LNCaP clone FGC (cell line): Measurements from ENCODE around the gene CCDC12.
A peak's percentile ranks its signal among the peaks of the same experiment; 100 is the strongest.

Experiments
- DNase-seq: peaks from one replicate; pipeline ENCODE4 v3.0.0-alpha.2; 2011; ENCODE audit warnings: low read depth
- H3K4me3 ChIP-seq: 2 replicates; pipeline ENCODE4 v1.5.1; 2011; ENCODE audit warnings: mild to moderate bottlenecking, low read depth, low read length, control low read depth
- TF ChIP-seq, protein P1 (sequence below): IDR thresholded peaks from 2 replicates; pipeline ENCODE4 v1.5.1; 2012; ENCODE audit warnings: mild to moderate bottlenecking; ENCODE audit not compliant: control insufficient read depth, insufficient read depth; ENCODE audit errors: extremely low read depth

CCDC12 gene

DNA sequence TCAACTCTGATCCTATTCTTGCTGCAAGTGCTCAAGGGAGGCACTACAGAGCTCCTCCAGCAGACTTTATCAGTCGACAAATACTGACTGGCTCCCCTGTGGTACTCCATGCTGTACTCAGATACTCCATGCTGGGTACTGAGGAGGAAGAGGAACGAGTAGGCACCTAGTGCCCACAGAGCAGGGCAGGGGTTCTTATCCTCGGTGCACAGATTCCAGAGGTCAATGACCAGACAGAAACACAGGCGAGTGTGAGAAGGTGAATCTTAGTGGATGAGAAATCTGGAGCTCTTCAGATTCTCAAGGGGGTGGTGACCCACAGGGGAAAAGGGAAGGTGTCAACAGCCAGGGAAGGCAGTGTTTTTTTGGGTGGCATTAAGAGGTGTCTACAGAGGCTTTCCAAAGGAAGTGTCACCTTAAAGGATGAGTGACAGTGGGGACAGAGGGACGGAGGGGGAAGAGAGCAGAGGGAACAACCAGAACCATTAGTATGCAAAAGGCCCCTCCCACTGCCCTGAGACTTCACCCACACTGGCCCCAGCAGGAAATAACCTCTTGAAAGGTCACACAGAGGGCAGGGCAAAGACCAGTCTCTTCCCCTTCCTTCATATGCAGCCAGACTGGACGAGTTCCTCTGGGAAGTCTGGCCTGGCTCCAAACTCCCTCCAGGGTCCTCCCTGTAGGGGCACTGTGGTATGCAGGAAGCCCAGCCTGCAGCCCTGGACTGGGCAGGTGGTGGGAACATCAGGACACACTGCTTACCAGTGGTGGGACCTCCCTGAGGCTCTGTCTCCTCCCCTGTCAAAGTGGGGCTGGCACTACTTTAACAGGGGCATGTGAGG lies 27.5 kb downstream of the CCDC12 start:
- DNase-seq, result no peak
- H3K4me3 ChIP-seq, result no peak overlapping the region
- TF ChIP-seq, protein P1, sequence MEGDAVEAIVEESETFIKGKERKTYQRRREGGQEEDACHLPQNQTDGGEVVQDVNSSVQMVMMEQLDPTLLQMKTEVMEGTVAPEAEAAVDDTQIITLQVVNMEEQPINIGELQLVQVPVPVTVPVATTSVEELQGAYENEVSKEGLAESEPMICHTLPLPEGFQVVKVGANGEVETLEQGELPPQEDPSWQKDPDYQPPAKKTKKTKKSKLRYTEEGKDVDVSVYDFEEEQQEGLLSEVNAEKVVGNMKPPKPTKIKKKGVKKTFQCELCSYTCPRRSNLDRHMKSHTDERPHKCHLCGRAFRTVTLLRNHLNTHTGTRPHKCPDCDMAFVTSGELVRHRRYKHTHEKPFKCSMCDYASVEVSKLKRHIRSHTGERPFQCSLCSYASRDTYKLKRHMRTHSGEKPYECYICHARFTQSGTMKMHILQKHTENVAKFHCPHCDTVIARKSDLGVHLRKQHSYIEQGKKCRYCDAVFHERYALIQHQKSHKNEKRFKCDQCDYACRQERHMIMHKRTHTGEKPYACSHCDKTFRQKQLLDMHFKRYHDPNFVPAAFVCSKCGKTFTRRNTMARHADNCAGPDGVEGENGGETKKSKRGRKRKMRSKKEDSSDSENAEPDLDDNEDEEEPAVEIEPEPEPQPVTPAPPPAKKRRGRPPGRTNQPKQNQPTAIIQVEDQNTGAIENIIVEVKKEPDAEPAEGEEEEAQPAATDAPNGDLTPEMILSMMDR, result no peak

DNA sequence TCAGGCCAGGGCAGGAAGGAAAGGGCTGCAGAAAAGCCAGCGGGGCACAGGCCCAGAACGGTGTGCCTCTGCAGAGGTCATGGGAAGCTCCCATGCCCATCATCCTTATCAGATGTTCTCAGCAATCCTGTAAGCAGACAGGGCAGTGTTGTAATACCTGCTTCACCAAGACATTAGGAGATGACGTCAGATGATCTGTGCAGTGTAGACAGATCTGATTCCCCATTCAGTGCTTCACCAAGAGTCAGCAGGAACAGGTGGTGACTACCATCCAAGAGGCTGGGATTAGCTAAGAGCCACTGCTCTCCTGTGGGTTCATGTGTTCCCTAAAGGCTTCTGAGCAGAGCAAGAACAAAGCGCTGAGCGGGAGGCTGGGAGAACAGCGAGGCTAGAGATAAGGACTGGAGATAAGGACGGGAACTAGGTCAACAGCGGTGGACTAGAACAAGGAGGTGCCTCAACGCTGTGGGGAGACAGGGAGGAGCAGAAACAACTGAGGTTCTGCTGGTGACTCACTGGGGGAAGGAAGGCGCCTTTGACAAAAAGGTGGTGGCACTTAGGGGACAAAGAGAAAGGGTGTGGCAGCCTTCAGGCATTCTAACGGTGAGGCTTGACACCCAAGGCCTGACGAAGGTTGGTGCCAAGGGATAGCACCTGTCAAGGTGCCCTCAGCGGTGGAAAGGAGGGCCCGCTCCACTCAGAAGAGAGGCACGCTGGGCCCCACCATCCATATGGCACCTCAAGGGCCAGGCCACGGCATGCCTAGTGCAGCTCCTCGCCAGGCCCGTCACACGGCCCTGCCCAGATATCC lies 28.4 kb downstream of the CCDC12 start:
- H3K4me3 ChIP-seq, result no peak overlapping the region
- TF ChIP-seq, protein P1, result no peak
- DNase-seq, result peak; percentile 71

DNA sequence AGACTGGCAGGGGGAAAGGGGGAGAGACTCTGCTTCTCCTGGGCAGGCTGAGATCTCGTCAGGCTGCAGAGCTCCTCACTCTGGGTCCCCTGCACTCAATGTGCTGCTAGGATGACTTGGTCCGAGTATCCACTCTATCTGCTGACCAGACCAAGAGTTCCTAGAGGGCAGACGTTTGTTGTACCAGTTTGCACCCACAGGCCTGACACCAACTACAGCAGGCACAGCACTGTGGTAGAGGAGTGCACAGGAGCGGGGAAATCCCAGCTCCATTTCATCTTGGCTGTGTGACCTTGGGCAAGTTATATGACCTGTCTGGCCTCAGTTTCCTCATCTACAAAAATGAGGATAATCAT lies 29.0 kb downstream of the CCDC12 start:
- TF ChIP-seq, protein P1, result no peak
- H3K4me3 ChIP-seq, result no peak overlapping the region
- no peak for DNase-seq

DNA sequence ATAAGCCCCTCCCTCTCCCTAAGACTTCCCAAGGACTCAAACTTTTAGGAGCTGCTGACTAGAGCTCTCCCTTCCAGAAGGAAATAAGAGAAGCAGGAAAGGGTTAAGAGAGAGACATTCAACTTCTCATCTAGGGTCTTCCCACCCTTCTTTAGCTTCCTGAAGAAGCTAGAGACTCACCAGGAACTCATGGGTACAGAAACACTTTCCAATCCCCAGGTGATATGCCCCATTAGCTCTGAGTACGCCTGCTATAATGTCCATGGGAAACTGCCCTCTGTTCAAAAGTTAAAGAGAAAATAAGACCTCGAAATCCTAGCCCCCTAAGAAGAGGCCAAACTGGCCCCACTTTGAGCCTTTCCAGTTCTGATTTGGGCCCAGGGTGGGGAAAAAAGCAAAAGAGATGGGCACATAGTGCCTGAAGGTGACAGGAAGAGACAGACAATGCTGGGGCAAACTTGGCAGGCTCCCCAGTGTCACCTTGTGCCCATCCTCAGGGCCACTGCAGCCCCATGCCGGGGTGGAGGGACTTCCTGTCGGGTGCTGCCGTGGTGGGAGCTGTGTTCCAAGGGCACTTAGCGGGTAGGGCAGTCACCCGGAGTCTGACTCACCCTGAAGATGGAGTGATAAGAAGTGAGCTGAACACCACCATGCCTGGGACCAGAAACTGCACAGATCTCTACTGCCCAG lies 29.5 kb downstream of the CCDC12 start:
- DNase-seq, result no peak
- H3K4me3 ChIP-seq, result no peak overlapping the region
- TF ChIP-seq, protein P1, result no peak

DNA sequence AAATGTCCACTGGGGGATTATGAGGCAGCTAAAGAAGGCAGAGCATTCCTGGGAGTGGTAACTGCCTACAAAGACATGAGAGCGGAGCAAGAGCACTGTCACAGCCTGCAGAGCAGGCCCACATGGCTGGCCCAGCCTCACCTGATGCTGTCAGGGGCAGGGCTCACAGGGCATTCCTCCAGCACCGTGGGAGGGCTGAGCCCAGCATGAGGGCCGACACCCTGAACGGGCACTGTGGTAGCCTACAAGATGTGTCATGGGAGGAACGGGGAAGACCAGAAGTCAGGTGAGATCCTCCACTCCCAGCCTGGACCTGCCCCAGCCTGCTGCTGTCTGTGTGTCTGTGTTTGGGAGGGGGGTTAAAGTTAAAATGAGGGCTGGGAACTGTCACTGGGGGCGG lies 30.1 kb downstream of the CCDC12 start:
- H3K4me3 ChIP-seq, result no peak overlapping the region
- TF ChIP-seq, protein P1, result no peak
- DNase-seq, result no peak

DNA sequence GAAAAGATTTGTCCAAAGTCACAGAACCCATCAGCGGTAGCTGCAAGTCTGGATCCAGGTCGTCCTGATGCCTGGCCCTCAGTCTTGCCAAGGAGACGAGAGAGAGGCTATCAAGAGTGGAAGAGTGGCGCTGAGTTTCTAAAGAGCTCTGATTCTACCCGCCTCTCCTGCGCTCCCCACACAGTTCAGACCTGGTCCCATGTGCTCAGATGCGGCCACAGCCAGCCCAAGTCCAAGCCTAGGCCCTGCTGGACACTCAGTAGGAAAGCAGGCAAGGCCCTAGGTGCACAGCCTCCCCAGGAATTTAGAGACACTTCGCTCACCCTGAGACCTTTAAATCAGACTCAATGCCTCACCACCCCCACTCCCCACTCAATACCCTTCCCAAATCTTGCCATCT lies 32.4 kb downstream of the CCDC12 start:
- no peak for DNase-seq
- H3K4me3 ChIP-seq, result no peak overlapping the region

More for the DNA sequence above, 32.4 kb downstream of the CCDC12 start:
- TF ChIP-seq, protein P1, result no peak
